Mesenchymal stem cell (in vitro differentiated cells and primary cell): ENCODE measurements around the gene HNRNPL.
"Not testable (repeated sequence)": the region's sequence is repeated elsewhere in the genome, so short reads cannot be mapped to it uniquely, and the experiment has no call there.

Source experiments
- DNase-seq: peaks from one replicate; pipeline ENCODE4 v3.0.0-alpha.2; 2013
- H2AFZ ChIP-seq: one replicate; pipeline ENCODE4 v1.6.1; 2013; ENCODE audit warnings: low read depth, mild to moderate bottlenecking, control low read depth, inconsistent platforms, low read length, moderate library complexity
- H2AK5ac ChIP-seq: 2 replicates; pipeline ENCODE4 v1.6.1; 2013; ENCODE audit warnings: low read length, moderate library complexity, mild to moderate bottlenecking, inconsistent platforms; ENCODE audit not compliant: severe bottlenecking
- H2BK120ac ChIP-seq: one replicate; pipeline ENCODE4 v1.6.1; 2013; ENCODE audit warnings: low read depth, mild to moderate bottlenecking, inconsistent platforms, low read length, moderate library complexity
- H2BK12ac ChIP-seq, 2 experiments: one replicate each; pipeline ENCODE4 v1.6.1; 2013; ENCODE audit warnings: inconsistent platforms in 2 of 2, low read length in 2 of 2, mild to moderate bottlenecking in 2 of 2, moderate library complexity in 2 of 2, control low read depth in 1 of 2
- H2BK15ac ChIP-seq: one replicate; pipeline ENCODE4 v1.6.1; 2013; ENCODE audit warnings: mild to moderate bottlenecking, low read depth, inconsistent platforms; ENCODE audit not compliant: poor library complexity, severe bottlenecking
- H2BK5ac ChIP-seq: 2 replicates; pipeline ENCODE4 v1.6.1; 2013; ENCODE audit warnings: low read depth, mild to moderate bottlenecking, low read length, control low read depth, inconsistent platforms; ENCODE audit not compliant: poor library complexity, severe bottlenecking
- H3K14ac ChIP-seq, 2 experiments: one replicate each; pipeline ENCODE4 v1.6.1; 2013; ENCODE audit warnings: inconsistent platforms in 2 of 2, low read length in 2 of 2, control low read depth in 1 of 2, mild to moderate bottlenecking in 1 of 2, moderate library complexity in 1 of 2
- H3K18ac ChIP-seq, 2 experiments: one replicate each; pipeline ENCODE4 v1.6.1; 2013; ENCODE audit warnings: inconsistent platforms in 2 of 2, low read length in 2 of 2, control low read depth in 1 of 2, low read depth in 1 of 2, mild to moderate bottlenecking in 1 of 2
- H3K23ac ChIP-seq, 2 experiments: one replicate each; pipeline ENCODE4 v1.6.1; 2013; ENCODE audit warnings: inconsistent platforms in 2 of 2, low read length in 2 of 2, mild to moderate bottlenecking in 2 of 2, moderate library complexity in 2 of 2, control low read depth in 1 of 2
- H3K27ac ChIP-seq: 2 replicates; pipeline ENCODE4 v1.5.1; 2013; ENCODE audit warnings: mild to moderate bottlenecking, moderate library complexity, low read length, control low read depth, inconsistent platforms; ENCODE audit not compliant: poor library complexity, severe bottlenecking
- H3K27me3 ChIP-seq, 2 experiments: 2 replicates each; pipeline versions ENCODE4 v1.6.1 to v1.7.0; 2013; ENCODE audit warnings: low read length in 2 of 2, mild to moderate bottlenecking in 2 of 2, moderate library complexity in 2 of 2, control low read depth in 1 of 2, inconsistent platforms in 1 of 2; ENCODE audit not compliant: control insufficient read depth in 1 of 2, insufficient read depth in 1 of 2
- H3K36me3 ChIP-seq, 2 experiments: 2 replicates each; pipeline versions ENCODE4 v1.6.1 to v1.7.0; 2013; ENCODE audit warnings: low read length in 2 of 2, control low read depth in 1 of 2, inconsistent platforms in 1 of 2, low read depth in 1 of 2, mild to moderate bottlenecking in 1 of 2; ENCODE audit not compliant: insufficient read depth in 2 of 2, control insufficient read depth in 1 of 2
- H3K4ac ChIP-seq, 2 experiments: one replicate each; pipeline ENCODE4 v1.6.1; 2013; ENCODE audit warnings: inconsistent platforms in 2 of 2, low read length in 2 of 2, mild to moderate bottlenecking in 2 of 2, moderate library complexity in 2 of 2, control low read depth in 1 of 2, low read depth in 1 of 2
- H3K4me1 ChIP-seq: 2 replicates; pipeline ENCODE4 v1.6.1; 2013; ENCODE audit warnings: low read depth, low read length, control low read depth; ENCODE audit not compliant: control insufficient read depth, insufficient read depth
- H3K4me2 ChIP-seq: 2 replicates; pipeline ENCODE4 v1.6.1; 2013; ENCODE audit warnings: low read length, mild to moderate bottlenecking, inconsistent platforms; ENCODE audit not compliant: poor library complexity, severe bottlenecking
- H3K4me3 ChIP-seq, 2 experiments: 2 replicates each; pipeline versions ENCODE4 v1.5.1 to v1.7.0; 2013; ENCODE audit warnings: low read length in 2 of 2, mild to moderate bottlenecking in 2 of 2, control low read depth in 1 of 2, low read depth in 1 of 2; ENCODE audit not compliant: insufficient read depth in 1 of 2
- H3K79me1 ChIP-seq: replicated peaks from 2 replicates; pipeline ENCODE4 v1.6.1; 2013; ENCODE audit warnings: mild to moderate bottlenecking, control low read depth, low read length, inconsistent platforms; ENCODE audit not compliant: poor library complexity, severe bottlenecking
- H3K9ac ChIP-seq: 2 replicates; pipeline ENCODE4 v1.7.0; 2013; ENCODE audit warnings: mild to moderate bottlenecking, low read length, moderate library complexity
- H3K9me3 ChIP-seq: 2 replicates; pipeline ENCODE4 v1.7.0; 2013; ENCODE audit warnings: mild to moderate bottlenecking, low read length; ENCODE audit not compliant: control insufficient read depth
- H4K8ac ChIP-seq: one replicate; pipeline ENCODE4 v1.6.1; 2013; ENCODE audit warnings: inconsistent platforms, mild to moderate bottlenecking, low read length, moderate library complexity
- H4K91ac ChIP-seq: one replicate; pipeline ENCODE4 v1.6.1; 2013; ENCODE audit warnings: mild to moderate bottlenecking, low read length, inconsistent platforms
- WGBS: methylation state at CpG from one replicate; pipeline ENCODE4 v1.1.7; 2013; ENCODE audit warnings: mixed read lengths; 5-methylcytosine and 5-hydroxymethylcytosine counted together

HNRNPL gene

DNA sequence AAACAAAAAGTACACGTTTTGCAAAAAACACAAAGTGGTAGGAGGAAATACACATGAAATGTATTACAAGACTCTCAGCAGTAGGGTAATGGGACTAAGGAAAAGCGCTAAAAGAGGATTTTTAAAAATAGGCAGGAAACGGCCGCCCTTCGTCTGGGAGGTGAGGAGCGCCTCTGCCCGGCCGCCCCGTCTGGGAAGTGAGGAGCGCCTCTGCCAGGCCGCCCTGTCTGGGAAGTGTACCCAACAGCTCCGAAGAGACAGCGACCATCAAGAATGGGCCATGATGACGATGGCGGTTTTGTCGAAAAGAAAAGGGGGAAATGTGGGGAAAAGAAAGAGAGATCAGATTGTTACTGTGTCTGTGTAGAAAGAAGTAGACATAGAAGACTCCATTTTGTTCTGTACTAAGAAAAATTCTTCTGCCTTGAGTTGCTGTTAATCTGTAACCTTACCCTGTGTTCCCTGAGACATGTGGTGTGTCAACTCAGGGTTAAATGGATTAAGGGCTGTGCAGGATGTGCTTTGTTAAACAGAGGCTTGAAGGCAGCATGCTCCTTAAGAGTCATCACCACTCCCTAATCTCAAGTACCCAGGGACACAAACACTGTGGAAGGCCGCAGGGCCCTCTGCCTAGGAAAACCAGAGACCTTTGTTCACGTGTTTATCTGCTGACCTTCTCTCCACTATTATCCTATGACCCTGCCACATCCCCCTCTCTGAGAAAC, 42.2 kb downstream of the HNRNPL start:
- not testable (repeated sequence) for H2BK120ac ChIP-seq, H3K79me1 ChIP-seq, H3K14ac ChIP-seq, H2BK15ac ChIP-seq, H4K91ac ChIP-seq, H3K4me1 ChIP-seq, H3K9ac ChIP-seq, H3K36me3 ChIP-seq, H3K27ac ChIP-seq, H3K4me3 ChIP-seq, H2BK12ac ChIP-seq, H2AFZ ChIP-seq, H3K23ac ChIP-seq, H4K8ac ChIP-seq, H3K27me3 ChIP-seq, H3K4me2 ChIP-seq, H2BK5ac ChIP-seq, H3K9me3 ChIP-seq, H3K18ac ChIP-seq, H3K4ac ChIP-seq
- peak; percentile 66 for DNase-seq
- 79% methylated on average over 12 of the region's 18 CpGs for WGBS
- peak overlapping the region; percentile 32 for H2AK5ac ChIP-seq

DNA sequence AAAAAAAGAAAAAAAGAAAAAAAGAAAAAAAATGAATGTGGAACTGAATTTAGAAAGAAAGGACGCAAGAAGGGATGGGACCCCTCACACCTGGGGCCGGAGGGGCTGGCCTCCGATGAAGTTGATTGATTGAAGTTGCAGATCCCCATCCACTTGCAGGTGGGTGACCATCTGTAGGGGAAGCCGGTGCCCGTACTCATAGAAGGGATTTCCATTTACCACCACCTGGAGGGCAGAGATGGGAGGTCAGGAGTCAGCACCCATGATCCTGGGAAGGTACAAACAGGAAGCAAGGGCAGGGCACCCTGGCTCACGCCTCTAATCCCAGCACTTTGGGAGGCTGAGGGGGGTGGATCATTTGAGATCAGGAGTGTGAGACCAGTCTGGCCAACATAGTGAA, 43.4 kb downstream of the HNRNPL start:
- Histone ChIP-seq H3K4ac (no peak overlapping the region), H3K9me3 (no peaks in the 10 kb centered on the region), H2AFZ (no peak overlapping the region), H3K4me1 (peaks cover 4% of the 10 kb centered on the region), H3K79me1 (no peaks in the 10 kb centered on the region), H3K14ac (no peak overlapping the region), H3K36me3 (peaks cover 0 to 2% of the 10 kb centered on the region in 2 experiments), H4K8ac (no peak overlapping the region), H3K27me3 (no peaks in the 10 kb centered on the region), H3K9ac (no peak overlapping the region), H4K91ac (no peak overlapping the region), H2BK5ac (no peak overlapping the region), H3K23ac (no peak overlapping the region), H3K27ac (no peak overlapping the region), H2AK5ac (no peak overlapping the region), H3K4me2 (no peak overlapping the region), H3K18ac (no peak overlapping the region), H2BK15ac (peak overlapping the region; percentile 33), H2BK120ac (no peak overlapping the region), H3K4me3 (no peak overlapping the region), H2BK12ac (peak overlapping the region in 1 of 2 experiments; percentile 12)
- DNase-seq: no peak
- WGBS: 90% methylated on average over 6 of the region's 6 CpGs

DNA sequence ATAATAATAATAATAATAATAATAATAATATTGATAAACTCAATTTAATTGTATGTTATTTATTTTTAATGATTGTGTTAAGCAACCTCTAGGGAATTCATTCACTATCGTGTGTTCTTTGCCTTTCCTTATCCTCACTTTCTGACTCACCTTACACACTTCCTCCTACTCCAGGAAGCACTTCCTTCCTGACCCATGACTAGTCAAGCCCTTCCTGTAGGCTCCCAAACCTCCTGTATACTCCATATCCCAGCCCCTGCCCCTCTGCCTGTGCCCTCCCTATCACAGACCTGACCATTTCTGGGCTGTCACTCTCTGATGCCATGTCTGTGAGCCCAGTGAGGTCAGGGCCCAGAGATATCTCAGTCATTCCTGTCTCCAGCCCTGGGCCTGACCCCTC, 44.6 kb downstream of the HNRNPL start:
- Histone ChIP-seq H2BK15ac (no peak overlapping the region), H3K9me3 (no peaks in the 10 kb centered on the region), H3K27ac (no peak overlapping the region), H3K4me3 (no peak overlapping the region), H2BK12ac (peak overlapping the region; percentile 12 to 91), H3K18ac (peak overlapping the region in 1 of 2 experiments; percentile 18), H3K36me3 (peaks cover 0 to 2% of the 10 kb centered on the region in 2 experiments), H2BK120ac (no peak overlapping the region), H2AFZ (no peak overlapping the region), H2BK5ac (no peak overlapping the region), H3K23ac (no peak overlapping the region), H3K27me3 (no peaks in the 10 kb centered on the region), H3K79me1 (no peaks in the 10 kb centered on the region), H3K4me1 (peaks cover 4% of the 10 kb centered on the region), H2AK5ac (peak overlapping the region; percentile 57), H3K4me2 (no peak overlapping the region), H3K4ac (peak overlapping the region; percentile 9 to 73), H3K9ac (no peak overlapping the region), H4K91ac (peak overlapping the region; percentile 81), H3K14ac (peak overlapping the region in 1 of 2 experiments; percentile 26), H4K8ac (peak overlapping the region; percentile 66)
- WGBS: 10% methylated on average over 1 of the region's 1 CpG
- no peak for DNase-seq

DNA sequence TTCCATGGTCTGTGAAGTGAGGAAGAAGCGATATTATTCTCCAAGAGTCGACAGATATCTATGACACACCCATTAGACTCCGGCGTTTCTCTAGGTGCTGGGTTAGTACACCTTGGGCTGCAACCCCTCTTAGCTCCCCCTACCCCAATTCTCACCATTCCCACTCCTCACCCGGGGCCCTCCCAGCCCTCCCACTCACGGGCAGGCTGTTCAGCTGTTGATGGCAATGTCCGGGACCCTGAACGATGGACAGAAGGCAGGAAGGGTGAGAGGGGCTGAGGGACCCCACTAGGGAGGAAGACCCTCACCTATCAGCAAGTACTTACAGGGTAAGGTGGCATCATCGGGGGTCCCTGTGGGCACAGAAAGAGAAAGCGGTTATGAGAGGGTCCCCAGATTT, 46.2 kb downstream of the HNRNPL start:
- Histone ChIP-seq H3K9ac (no peak overlapping the region), H3K14ac (no peak overlapping the region), H3K36me3 (no peaks in the 10 kb centered on the region), H2BK5ac (no peak overlapping the region), H2AFZ (no peak overlapping the region), H2BK12ac (no peak overlapping the region), H4K91ac (no peak overlapping the region), H3K27me3 (no peaks in the 10 kb centered on the region), H3K9me3 (no peaks in the 10 kb centered on the region), H3K4me2 (no peak overlapping the region), H3K18ac (no peak overlapping the region), H3K4me3 (no peak overlapping the region), H3K27ac (no peak overlapping the region), H4K8ac (no peak overlapping the region), H3K79me1 (no peaks in the 10 kb centered on the region), H2BK15ac (no peak overlapping the region), H2AK5ac (no peak overlapping the region), H3K23ac (no peak overlapping the region), H3K4me1 (peaks cover 3% of the 10 kb centered on the region), H2BK120ac (no peak overlapping the region), H3K4ac (no peak overlapping the region)
- DNase-seq: no peak
- WGBS: 99% methylated on average over 6 of the region's 10 CpGs
